B cell (primary cell): ENCODE measurements around the gene KIF26B. TPM values are rescaled to one million over a fixed set of nuclear protein-coding genes. Genes with fewer than 3 reads are reported as not detected.

Experiments
- ATAC-seq: fragments of 200-7000 bp; cut with Tn5 transposase; one replicate; pipeline ENCODE4 v1.10.0; 2021; ENCODE audit warnings: low read depth, mild to moderate bottlenecking, moderate number of reproducible peaks, moderate library complexity
- CTCF ChIA-PET: fragments of 350-600 bp; sonication (Branson Sonifier 250); formaldehyde crosslinking; loops from one replicate; lab custom pipeline; 2021; ENCODE audit warnings: antibody characterized with exemption, inconsistent platforms; lab: Charles Lee
- POLR2A ChIA-PET: fragments of 350-600 bp; sonication (Branson Sonifier 250); formaldehyde crosslinking; loops from one replicate; lab custom pipeline; 2021; ENCODE audit warnings: antibody characterized with exemption; lab: Charles Lee
- DNase-seq: peaks from one replicate; pipeline ENCODE4 v3.0.0; 2013
- H2AFZ ChIP-seq: 2 replicates; pipeline ENCODE4 v1.6.1; 2012; ENCODE audit warnings: mild to moderate bottlenecking, low read depth, low read length; ENCODE audit not compliant: insufficient read depth, poor library complexity, severe bottlenecking
- H3K27ac ChIP-seq, 2 donors: 1 replicate in 1 of 2; 2 replicates in 1 of 2; pipeline ENCODE4 v1.5.1; 2012 to 2013; ENCODE audit warnings: low read length in 2 of 2, mild to moderate bottlenecking in 2 of 2, moderate library complexity in 1 of 2
- H3K27me3 ChIP-seq, 4 experiments: fragments of 200-600 bp in 1 of 4; sonication (generic) in 1 of 4; replicated peaks in 1 of 4; 1 replicate in 2 of 4; 2 replicates in 2 of 4; pipeline versions ENCODE4 v1.6.1 to v1.7.0; 2013 to 2016; ENCODE audit warnings: low read length in 3 of 4, mild to moderate bottlenecking in 2 of 4, mixed read lengths in 1 of 4, moderate library complexity in 1 of 4; ENCODE audit not compliant: insufficient read depth in 4 of 4, control insufficient read depth in 3 of 4; ENCODE audit errors: control extremely low read depth in 1 of 4
- H3K36me3 ChIP-seq, 2 experiments: replicated peaks in 1 of 2; 1 replicate in 1 of 2; 2 replicates in 1 of 2; pipeline versions ENCODE4 v1.6.1 to v1.7.1; 2013; ENCODE audit warnings: low read length in 1 of 2; ENCODE audit not compliant: insufficient read depth in 2 of 2, control insufficient read depth in 1 of 2; ENCODE audit errors: control extremely low read depth in 1 of 2, extremely low read depth in 1 of 2
- H3K4me1 ChIP-seq, 2 donors: fragments of 200-600 bp in 1 of 2; sonication (generic) in 1 of 2; 1 replicate in 1 of 2; 2 replicates in 1 of 2; pipeline versions ENCODE4 v1.5.1 to v1.6.1; 2013 to 2017; ENCODE audit warnings: low read length in 2 of 2; ENCODE audit not compliant: control insufficient read depth in 2 of 2, insufficient read depth in 2 of 2
- H3K4me2 ChIP-seq: replicated peaks from 2 replicates; pipeline ENCODE3; 2012; ENCODE audit warnings: mild to moderate bottlenecking, low read depth, low read length; ENCODE audit not compliant: poor library complexity, severe bottlenecking
- H3K4me3 ChIP-seq, 5 experiments: fragments of 200-600 bp in 1 of 5; sonication (generic) in 1 of 5; 1 replicate in 3 of 5; 2 replicates in 2 of 5; pipeline versions ENCODE4 v1.5.1 to v1.7.0; 2011 to 2016; ENCODE audit warnings: low read length in 4 of 5, mild to moderate bottlenecking in 4 of 5, low read depth in 2 of 5, control low read depth in 1 of 5, moderate library complexity in 1 of 5; ENCODE audit not compliant: insufficient read depth in 1 of 5; ENCODE audit errors: control extremely low read depth in 1 of 5, extremely low read depth in 1 of 5
- H3K79me2 ChIP-seq: fragments of 200-600 bp; sonication (generic); one replicate; pipeline ENCODE4 v1.6.0; 2016; ENCODE audit warnings: low read length; ENCODE audit not compliant: control insufficient read depth, insufficient read depth
- H3K9ac ChIP-seq: fragments of 200-600 bp; sonication (generic); 2 replicates; pipeline ENCODE4 v1.6.1; 2017; ENCODE audit warnings: mild to moderate bottlenecking, low read length, moderate library complexity
- H3K9me3 ChIP-seq, 3 donors: one replicate each; pipeline versions ENCODE4 v1.6.1 to v1.7.1; 2013; ENCODE audit warnings: low read length in 2 of 3; ENCODE audit not compliant: control insufficient read depth in 2 of 3, insufficient read depth in 1 of 3; ENCODE audit errors: control extremely low read depth in 1 of 3
- H4K20me1 ChIP-seq: 2 replicates; pipeline ENCODE4 v1.6.0; 2012; ENCODE audit warnings: mild to moderate bottlenecking, low read length; ENCODE audit not compliant: insufficient read depth, control insufficient read depth, poor library complexity, severe bottlenecking
- H3K27ac Mint-ChIP-seq: one replicate; pipeline ENCODE4 v1.8.0; 2021; ENCODE audit warnings: mixed read lengths
- H3K27me3 Mint-ChIP-seq: one replicate; pipeline ENCODE4 v1.8.0; 2021; ENCODE audit warnings: mixed read lengths
- H3K4me1 Mint-ChIP-seq: one replicate; pipeline ENCODE4 v1.8.0; 2021; ENCODE audit warnings: mixed read lengths
- H3K4me3 Mint-ChIP-seq: one replicate; pipeline ENCODE4 v1.8.0; 2021; ENCODE audit warnings: mixed read lengths
- H3K9me3 Mint-ChIP-seq: one replicate; pipeline ENCODE4 v1.8.0; 2022; ENCODE audit warnings: mixed read lengths; ENCODE audit not compliant: insufficient read depth
- EZH2 ChIP-seq: IDR thresholded peaks from 2 replicates; pipeline ENCODE4 v1.6.1; 2012; ENCODE audit warnings: borderline replicate concordance, low read depth, mild to moderate bottlenecking, moderate library complexity, low read length; ENCODE audit not compliant: insufficient read depth, poor library complexity, severe bottlenecking
- WGBS: methylation state at CpG from one replicate; pipeline ENCODE4 v1.1.5; 2013; ENCODE audit warnings: missing lambda C conversion rate; ENCODE audit not compliant: insufficient coverage; 5-methylcytosine and 5-hydroxymethylcytosine counted together
- intact Hi-C: fragments of 100-400 bp; cut with micrococcal nuclease; formaldehyde crosslinking; loops from one replicate; pipeline ENCODE4 v1.10.0; 2022
- polyA plus RNA-seq: library from polyadenylated mRNA; depleted of rRNA; stranded (reverse); fragments of >200 nt; gene quantifications from 2 replicates; pipeline ENCODE4 v1.2.3, GENCODE V29; 2012
- total RNA-seq, 2 donors: library from RNA; stranded (reverse); fragments of 120-200 nt in 1 of 2; gene quantifications; 1 replicate in 1 of 2; 2 replicates in 1 of 2; pipeline versions ENCODE4 v1.2.3 to v1.2.4, GENCODE V29; 2013 to 2022
- TF ChIP-seq, protein P1 (sequence below): fragments of 200-600 bp; IDR thresholded peaks from one replicate; pipeline ENCODE4 v1.8.0; 2022; ENCODE audit warnings: antibody characterized with exemption, mild to moderate bottlenecking

KIF26B gene
- total and polyA plus RNA-seq, 2 donors (not counting 1 experiment from before 2014, with no cell fraction given) = 0.62 TPM; not detected in 1

DNA sequence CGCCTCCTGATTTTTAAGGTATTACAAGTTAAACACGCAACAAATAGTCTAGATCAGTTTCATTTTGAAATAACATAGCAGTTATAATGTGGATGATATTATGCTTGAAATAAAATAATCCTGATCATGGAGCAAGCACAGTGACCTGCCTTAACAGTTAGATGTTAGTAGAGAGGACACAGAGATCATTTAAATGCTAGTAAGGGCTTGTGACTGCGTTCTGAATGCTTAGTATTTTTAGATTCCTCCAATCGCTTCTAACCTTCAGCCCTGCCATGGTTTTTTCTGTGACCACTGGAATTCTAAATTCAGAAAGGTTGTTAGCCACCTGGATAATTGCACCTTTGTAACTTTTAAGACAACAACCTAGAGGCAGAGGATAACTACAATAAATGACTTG is 46.4 kb downstream of the KIF26B start:
- 83% methylated on average over 2 of the region's 4 CpGs for WGBS
- no peak overlapping the region for H3K4me2 ChIP-seq
- H3K9me3 Mint-ChIP-seq = peaks cover 2% of the 10 kb centered on the region

DNA sequence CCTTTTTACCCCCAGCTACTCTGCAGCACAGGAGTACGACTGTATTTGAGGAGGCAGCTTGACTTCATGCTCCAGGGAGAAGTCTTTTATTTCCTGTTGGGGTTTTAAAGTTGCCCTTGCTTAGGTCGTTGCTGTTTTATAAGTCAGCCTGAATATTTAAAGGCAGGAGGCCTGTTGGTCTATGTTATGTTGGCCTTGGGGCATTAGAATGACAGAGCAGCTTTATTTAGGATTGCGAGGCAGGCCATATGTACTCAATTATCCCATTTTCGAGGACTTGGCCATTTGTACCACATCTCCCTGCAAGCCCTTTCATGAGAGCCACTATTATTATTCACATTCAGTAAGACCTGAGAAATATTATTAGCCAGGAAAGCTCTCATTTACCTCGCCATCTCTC is 47.0 kb downstream of the KIF26B start:
- Histone ChIP-seq H3K4me1 (no peaks in the 10 kb centered on the region), H3K4me3 (no peak overlapping the region), H3K27ac (no peak overlapping the region), H3K36me3 (no peaks in the 10 kb centered on the region), H3K79me2 (no peaks in the 10 kb centered on the region), H4K20me1 (no peaks in the 10 kb centered on the region), H2AFZ (no peak overlapping the region), H3K9ac (no peak overlapping the region), H3K9me3 (peaks cover 0 to 11% (median 8%) of the 10 kb centered on the region in 3 donors), H3K27me3 (no peaks in the 10 kb centered on the region), H3K4me2 (no peak overlapping the region)
- Mint-ChIP-seq H3K9me3 (peaks cover 6% of the 10 kb centered on the region), H3K4me3 (no peak overlapping the region), H3K4me1 (no peaks in the 10 kb centered on the region), H3K27ac (no peak overlapping the region), H3K27me3 (peaks cover 24% of the 10 kb centered on the region)
- TF ChIP-seq EZH2 = no peak
- TF ChIP-seq, protein P1, sequence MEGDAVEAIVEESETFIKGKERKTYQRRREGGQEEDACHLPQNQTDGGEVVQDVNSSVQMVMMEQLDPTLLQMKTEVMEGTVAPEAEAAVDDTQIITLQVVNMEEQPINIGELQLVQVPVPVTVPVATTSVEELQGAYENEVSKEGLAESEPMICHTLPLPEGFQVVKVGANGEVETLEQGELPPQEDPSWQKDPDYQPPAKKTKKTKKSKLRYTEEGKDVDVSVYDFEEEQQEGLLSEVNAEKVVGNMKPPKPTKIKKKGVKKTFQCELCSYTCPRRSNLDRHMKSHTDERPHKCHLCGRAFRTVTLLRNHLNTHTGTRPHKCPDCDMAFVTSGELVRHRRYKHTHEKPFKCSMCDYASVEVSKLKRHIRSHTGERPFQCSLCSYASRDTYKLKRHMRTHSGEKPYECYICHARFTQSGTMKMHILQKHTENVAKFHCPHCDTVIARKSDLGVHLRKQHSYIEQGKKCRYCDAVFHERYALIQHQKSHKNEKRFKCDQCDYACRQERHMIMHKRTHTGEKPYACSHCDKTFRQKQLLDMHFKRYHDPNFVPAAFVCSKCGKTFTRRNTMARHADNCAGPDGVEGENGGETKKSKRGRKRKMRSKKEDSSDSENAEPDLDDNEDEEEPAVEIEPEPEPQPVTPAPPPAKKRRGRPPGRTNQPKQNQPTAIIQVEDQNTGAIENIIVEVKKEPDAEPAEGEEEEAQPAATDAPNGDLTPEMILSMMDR = no peak
- ATAC-seq (no peak), DNase-seq (no peak)
- ChIA-PET CTCF (no interaction called here), POLR2A (no interaction called here)
- intact Hi-C loops = no loop called here
- 66% methylated on average over 4 of the region's 5 CpGs for WGBS

More for the DNA sequence above, 46.4 kb downstream of the KIF26B start:
- no peak overlapping the region for H2AFZ ChIP-seq
- TF ChIP-seq, protein P1 = no peak
- no peak for TF ChIP-seq EZH2
- no peak overlapping the region for H3K27ac Mint-ChIP-seq
- DNase-seq (no peak), ATAC-seq (no peak)
- no peaks in the 10 kb centered on the region for H3K4me1 Mint-ChIP-seq
- POLR2A ChIA-PET = no interaction called here
- H3K27ac ChIP-seq = no peak overlapping the region
- no peak overlapping the region for H3K4me3 Mint-ChIP-seq
- peaks cover 24% of the 10 kb centered on the region for H3K27me3 Mint-ChIP-seq
- H3K79me2 ChIP-seq = no peaks in the 10 kb centered on the region
- H3K27me3 ChIP-seq = no peaks in the 10 kb centered on the region
- H3K36me3 ChIP-seq = no peaks in the 10 kb centered on the region
- H3K9ac ChIP-seq = no peak overlapping the region
- no peaks in the 10 kb centered on the region for H3K4me1 ChIP-seq
- no peaks in the 10 kb centered on the region for H4K20me1 ChIP-seq
- no peak overlapping the region for H3K4me3 ChIP-seq
- H3K9me3 ChIP-seq = peaks cover 0 to 5% (median 2%) of the 10 kb centered on the region in 3 donors
- CTCF ChIA-PET = no interaction called here
- intact Hi-C loops = no loop called here
